Hematopoietic multipotent progenitor cell treated with erythropoietin and hydrocortisone succinate and interleukin-3 and kit ligand, for 8 days (in vitro differentiated cells): ENCODE measurements around the gene CD84.
"Not testable (repeated sequence)": the region's sequence is repeated elsewhere in the genome, so short reads cannot be mapped to it uniquely, and the experiment has no call there.

Experiments used
- DNase-seq: peaks from one replicate; pipeline ENCODE4 v3.0.0-alpha.2; 2015

The CD84 gene

GRCh38 chr1:160567858-160568682, 11.2 kb downstream of the CD84 start:
- DNase-seq = peak; percentile 70

- DNase-seq = no peak
These were observed 12.0 kb downstream of the CD84 start for GRCh38 chr1:160567341-160567740.

GRCh38 chr1:160565564-160565963, 13.7 kb downstream of the CD84 start:
- no peak for DNase-seq

- not testable (repeated sequence) for DNase-seq
These were observed 16.1 kb downstream of the CD84 start for GRCh38 chr1:160563230-160563629.

- not testable (repeated sequence) for DNase-seq
These were observed 16.6 kb downstream of the CD84 start for GRCh38 chr1:160562745-160563144.

- DNase-seq = no peak
These were observed 18.5 kb downstream of the CD84 start for GRCh38 chr1:160560806-160561205.

GRCh38 chr1:160560045-160560705, 19.1 kb downstream of the CD84 start:
- no peak for DNase-seq

- not testable (repeated sequence) for DNase-seq
These were observed 19.9 kb downstream of the CD84 start for GRCh38 chr1:160559437-160559836.

- peak; percentile 73 for DNase-seq
These were observed 20.5 kb downstream of the CD84 start for GRCh38 chr1:160558660-160559380.

GRCh38 chr1:160553778-160554177, 25.5 kb downstream of the CD84 start:
- DNase-seq = no peak

GRCh38 chr1:160552425-160552824, 26.9 kb downstream of the CD84 start:
- peak; percentile 49 for DNase-seq

- peak; percentile 70 for DNase-seq
These were observed 28.7 kb downstream of the CD84 start for GRCh38 chr1:160550572-160551034.

GRCh38 chr1:160549665-160550006, 29.7 kb downstream of the CD84 start:
- DNase-seq = no peak

GRCh38 chr1:160548960-160549664, 30.2 kb downstream of the CD84 start:
- DNase-seq = no peak

- no peak for DNase-seq
These were observed 31.1 kb downstream of the CD84 start for GRCh38 chr1:160548183-160548582.

GRCh38 chr1:160547422-160547821, 31.9 kb downstream of the CD84 start:
- DNase-seq = no peak

- no peak for DNase-seq
These were observed 32.4 kb downstream of the CD84 start for GRCh38 chr1:160546942-160547341.

GRCh38 chr1:160544647-160545046, 34.6 kb downstream of the CD84 start:
- peak; percentile 77 for DNase-seq

- DNase-seq = peak; percentile 37
These were observed 36.9 kb downstream of the CD84 start for GRCh38 chr1:160542303-160542945.

- no peak for DNase-seq
These were observed 37.5 kb downstream of the CD84 start for GRCh38 chr1:160541622-160542302.

- no peak for DNase-seq
These were observed 38.5 kb downstream of the CD84 start for GRCh38 chr1:160540859-160541233.
